B cell (primary cell): ENCODE measurements around the gene SERPINE1. TPM values are rescaled to one million over a fixed set of nuclear protein-coding genes. Genes with fewer than 3 reads are reported as not detected.

Experiments used
- ATAC-seq: fragments of 200-7000 bp; cut with Tn5 transposase; one replicate; pipeline ENCODE4 v1.10.0; 2021; ENCODE audit warnings: low read depth, mild to moderate bottlenecking, moderate number of reproducible peaks, moderate library complexity
- CTCF ChIA-PET: fragments of 350-600 bp; sonication (Branson Sonifier 250); formaldehyde crosslinking; loops from one replicate; lab custom pipeline; 2021; ENCODE audit warnings: antibody characterized with exemption, inconsistent platforms; lab: Charles Lee
- POLR2A ChIA-PET: fragments of 350-600 bp; sonication (Branson Sonifier 250); formaldehyde crosslinking; loops from one replicate; lab custom pipeline; 2021; ENCODE audit warnings: antibody characterized with exemption; lab: Charles Lee
- DNase-seq: peaks from one replicate; pipeline ENCODE4 v3.0.0; 2013
- H2AFZ ChIP-seq: 2 replicates; pipeline ENCODE4 v1.6.1; 2012; ENCODE audit warnings: mild to moderate bottlenecking, low read depth, low read length; ENCODE audit not compliant: insufficient read depth, poor library complexity, severe bottlenecking
- H3K27ac ChIP-seq, 2 donors: 1 replicate in 1 of 2; 2 replicates in 1 of 2; pipeline ENCODE4 v1.5.1; 2012 to 2013; ENCODE audit warnings: low read length in 2 of 2, mild to moderate bottlenecking in 2 of 2, moderate library complexity in 1 of 2
- H3K27me3 ChIP-seq, 4 experiments: fragments of 200-600 bp in 1 of 4; sonication (generic) in 1 of 4; replicated peaks in 1 of 4; 1 replicate in 2 of 4; 2 replicates in 2 of 4; pipeline versions ENCODE4 v1.6.1 to v1.7.0; 2013 to 2016; ENCODE audit warnings: low read length in 3 of 4, mild to moderate bottlenecking in 2 of 4, mixed read lengths in 1 of 4, moderate library complexity in 1 of 4; ENCODE audit not compliant: insufficient read depth in 4 of 4, control insufficient read depth in 3 of 4; ENCODE audit errors: control extremely low read depth in 1 of 4
- H3K36me3 ChIP-seq, 2 experiments: replicated peaks in 1 of 2; 1 replicate in 1 of 2; 2 replicates in 1 of 2; pipeline versions ENCODE4 v1.6.1 to v1.7.1; 2013; ENCODE audit warnings: low read length in 1 of 2; ENCODE audit not compliant: insufficient read depth in 2 of 2, control insufficient read depth in 1 of 2; ENCODE audit errors: control extremely low read depth in 1 of 2, extremely low read depth in 1 of 2
- H3K4me1 ChIP-seq, 2 donors: fragments of 200-600 bp in 1 of 2; sonication (generic) in 1 of 2; 1 replicate in 1 of 2; 2 replicates in 1 of 2; pipeline versions ENCODE4 v1.5.1 to v1.6.1; 2013 to 2017; ENCODE audit warnings: low read length in 2 of 2; ENCODE audit not compliant: control insufficient read depth in 2 of 2, insufficient read depth in 2 of 2
- H3K4me2 ChIP-seq: replicated peaks from 2 replicates; pipeline ENCODE3; 2012; ENCODE audit warnings: mild to moderate bottlenecking, low read depth, low read length; ENCODE audit not compliant: poor library complexity, severe bottlenecking
- H3K4me3 ChIP-seq, 5 experiments: fragments of 200-600 bp in 1 of 5; sonication (generic) in 1 of 5; 1 replicate in 3 of 5; 2 replicates in 2 of 5; pipeline versions ENCODE4 v1.5.1 to v1.7.0; 2011 to 2016; ENCODE audit warnings: low read length in 4 of 5, mild to moderate bottlenecking in 4 of 5, low read depth in 2 of 5, control low read depth in 1 of 5, moderate library complexity in 1 of 5; ENCODE audit not compliant: insufficient read depth in 1 of 5; ENCODE audit errors: control extremely low read depth in 1 of 5, extremely low read depth in 1 of 5
- H3K79me2 ChIP-seq: fragments of 200-600 bp; sonication (generic); one replicate; pipeline ENCODE4 v1.6.0; 2016; ENCODE audit warnings: low read length; ENCODE audit not compliant: control insufficient read depth, insufficient read depth
- H3K9ac ChIP-seq: fragments of 200-600 bp; sonication (generic); 2 replicates; pipeline ENCODE4 v1.6.1; 2017; ENCODE audit warnings: mild to moderate bottlenecking, low read length, moderate library complexity
- H3K9me3 ChIP-seq, 3 donors: one replicate each; pipeline versions ENCODE4 v1.6.1 to v1.7.1; 2013; ENCODE audit warnings: low read length in 2 of 3; ENCODE audit not compliant: control insufficient read depth in 2 of 3, insufficient read depth in 1 of 3; ENCODE audit errors: control extremely low read depth in 1 of 3
- H4K20me1 ChIP-seq: 2 replicates; pipeline ENCODE4 v1.6.0; 2012; ENCODE audit warnings: mild to moderate bottlenecking, low read length; ENCODE audit not compliant: insufficient read depth, control insufficient read depth, poor library complexity, severe bottlenecking
- H3K27ac Mint-ChIP-seq: one replicate; pipeline ENCODE4 v1.8.0; 2021; ENCODE audit warnings: mixed read lengths
- H3K27me3 Mint-ChIP-seq: one replicate; pipeline ENCODE4 v1.8.0; 2021; ENCODE audit warnings: mixed read lengths
- H3K4me1 Mint-ChIP-seq: one replicate; pipeline ENCODE4 v1.8.0; 2021; ENCODE audit warnings: mixed read lengths
- H3K4me3 Mint-ChIP-seq: one replicate; pipeline ENCODE4 v1.8.0; 2021; ENCODE audit warnings: mixed read lengths
- H3K9me3 Mint-ChIP-seq: one replicate; pipeline ENCODE4 v1.8.0; 2022; ENCODE audit warnings: mixed read lengths; ENCODE audit not compliant: insufficient read depth
- CTCF ChIP-seq: fragments of 200-600 bp; IDR thresholded peaks from one replicate; pipeline ENCODE4 v1.8.0; 2022; ENCODE audit warnings: antibody characterized with exemption, mild to moderate bottlenecking
- EZH2 ChIP-seq: IDR thresholded peaks from 2 replicates; pipeline ENCODE4 v1.6.1; 2012; ENCODE audit warnings: borderline replicate concordance, low read depth, mild to moderate bottlenecking, moderate library complexity, low read length; ENCODE audit not compliant: insufficient read depth, poor library complexity, severe bottlenecking
- WGBS: methylation state at CpG from one replicate; pipeline ENCODE4 v1.1.5; 2013; ENCODE audit warnings: missing lambda C conversion rate; ENCODE audit not compliant: insufficient coverage; 5-methylcytosine and 5-hydroxymethylcytosine counted together
- intact Hi-C: fragments of 100-400 bp; cut with micrococcal nuclease; formaldehyde crosslinking; loops from one replicate; pipeline ENCODE4 v1.10.0; 2022
- polyA plus RNA-seq: library from polyadenylated mRNA; depleted of rRNA; stranded (reverse); fragments of >200 nt; gene quantifications from 2 replicates; pipeline ENCODE4 v1.2.3, GENCODE V29; 2012
- total RNA-seq, 2 donors: library from RNA; stranded (reverse); fragments of 120-200 nt in 1 of 2; gene quantifications; 1 replicate in 1 of 2; 2 replicates in 1 of 2; pipeline versions ENCODE4 v1.2.3 to v1.2.4, GENCODE V29; 2013 to 2022

The SERPINE1 gene
- total and polyA plus RNA-seq, 2 donors (not counting 1 experiment from before 2014, with no cell fraction given), result 0.07 to 0.09 TPM

GRCh38 chr7:101124376-101125056, 2.4 kb upstream of the SERPINE1 start:
- H3K9ac ChIP-seq, result no peak overlapping the region
- no peak overlapping the region for H3K4me3 Mint-ChIP-seq
- H3K27me3 Mint-ChIP-seq, result peaks cover 33% of the 10 kb centered on the region

More at GRCh38 chr7:101124376-101125056, 2.4 kb upstream of the SERPINE1 start:
- ChIA-PET POLR2A (no interaction called here), CTCF (interaction anchor here (0.7 to 3.3 kb wide), 3 partner anchors 19 to 68 kb away, joined by 3 to 28 read pairs (median 5); no protein-coding TSS in a partner anchor)
- no peak overlapping the region for H2AFZ ChIP-seq
- intact Hi-C loops, result loop anchor here (5.0 kb wide), 1 partner anchor 47 kb away; no protein-coding TSS in a partner anchor
- TF ChIP-seq EZH2, result no peak
- TF ChIP-seq CTCF, result no peak
- H3K27ac Mint-ChIP-seq, result no peak overlapping the region
- 27% methylated on average over 3 of the region's 7 CpGs for WGBS
- H3K27ac ChIP-seq, result no peak overlapping the region
- H3K36me3 ChIP-seq, result no peaks in the 10 kb centered on the region
- H3K4me1 Mint-ChIP-seq, result peaks cover 46% of the 10 kb centered on the region
- H3K9me3 ChIP-seq, result peaks cover 0 to 11% (median 0%) of the 10 kb centered on the region in 3 donors
- no peak overlapping the region for H3K4me3 ChIP-seq
- peaks cover 24 to 25% of the 10 kb centered on the region in 2 donors for H3K4me1 ChIP-seq
- ATAC-seq, result no peak
- DNase-seq, result no peak
- no peaks in the 10 kb centered on the region for H4K20me1 ChIP-seq
- H3K79me2 ChIP-seq, result no peaks in the 10 kb centered on the region
- H3K27me3 ChIP-seq, result peaks cover 0 to 22% (median 7%) of the 10 kb centered on the region in 4 experiments
- no peak overlapping the region for H3K4me2 ChIP-seq
- no peaks in the 10 kb centered on the region for H3K9me3 Mint-ChIP-seq
